GM23338 (cell line): ENCODE results near the gene AFF2. TPM values are rescaled to one million over a fixed set of nuclear protein-coding genes. Genes with fewer than 3 reads are reported as not detected.

Experiments
- ATAC-seq: fragments of 200-7000 bp; cut with Tn5 transposase; 3 replicates; pipeline ENCODE4 v1.9.1; 2020
- DNase-seq: peaks from one replicate; pipeline ENCODE4 v3.0.0-alpha.2; 2015; ENCODE audit warnings: low spot score
- H2AFZ ChIP-seq: fragments of 200-600 bp; sonication (generic); 2 replicates; pipeline ENCODE4 v1.8.0; 2016; ENCODE audit warnings: antibody characterized with exemption, mild to moderate bottlenecking, moderate library complexity
- H3F3A ChIP-seq: fragments of 200-600 bp; sonication (generic); replicated peaks from 2 replicates; pipeline ENCODE4 v1.8.0; 2017; ENCODE audit warnings: antibody characterized with exemption, mixed run types, low read depth
- H3K27ac ChIP-seq: fragments of 200-600 bp; sonication (generic); 2 replicates; pipeline ENCODE4 v1.6.1; 2016; ENCODE audit warnings: low read depth
- H3K27me3 ChIP-seq: fragments of 200-600 bp; sonication (generic); 2 replicates; pipeline ENCODE4 v1.8.0; 2016; ENCODE audit warnings: mild to moderate bottlenecking, mixed run types, moderate library complexity; ENCODE audit not compliant: insufficient read depth
- H3K36me3 ChIP-seq: fragments of 200-600 bp; sonication (generic); 2 replicates; pipeline ENCODE4 v1.8.0; 2016; ENCODE audit warnings: mild to moderate bottlenecking; ENCODE audit not compliant: insufficient read depth
- H3K4me1 ChIP-seq: fragments of 200-600 bp; sonication (generic); 2 replicates; pipeline ENCODE4 v1.8.0; 2016; ENCODE audit warnings: mild to moderate bottlenecking, moderate library complexity; ENCODE audit not compliant: insufficient read depth
- H3K4me2 ChIP-seq: fragments of 200-600 bp; sonication (generic); 2 replicates; pipeline ENCODE4 v1.7.1; 2017; ENCODE audit warnings: mixed run types
- H3K4me3 ChIP-seq: fragments of 200-600 bp; sonication (generic); 2 replicates; pipeline ENCODE4 v1.6.1; 2016; ENCODE audit warnings: mixed run types
- H3K79me2 ChIP-seq: fragments of 200-600 bp; sonication (generic); replicated peaks from 2 replicates; pipeline ENCODE4 v1.8.0; 2017; ENCODE audit warnings: mild to moderate bottlenecking; ENCODE audit not compliant: insufficient read depth
- H3K9me2 ChIP-seq: fragments of 200-600 bp; sonication (generic); 2 replicates; pipeline ENCODE4 v1.8.0; 2017; ENCODE audit not compliant: insufficient read depth
- H4K20me1 ChIP-seq: fragments of 200-600 bp; sonication (generic); replicated peaks from 2 replicates; pipeline ENCODE4 v1.8.0; 2017; ENCODE audit warnings: mild to moderate bottlenecking; ENCODE audit not compliant: insufficient read depth
- H3K27ac Mint-ChIP-seq: 2 replicates; pipeline ENCODE4 v1.8.0; 2020; ENCODE audit warnings: inconsistent platforms, mild to moderate bottlenecking, moderate library complexity, mixed read lengths
- H3K27me3 Mint-ChIP-seq: 3 replicates; pipeline ENCODE4 v1.8.0; 2022; ENCODE audit warnings: low read depth, mild to moderate bottlenecking, moderate library complexity, mixed read lengths, inconsistent platforms; ENCODE audit not compliant: insufficient read depth, poor library complexity
- H3K36me3 Mint-ChIP-seq: 3 replicates; pipeline ENCODE4 v1.8.0; 2021; ENCODE audit warnings: low read depth, mild to moderate bottlenecking, inconsistent platforms, moderate library complexity, mixed read lengths
- H3K4me1 Mint-ChIP-seq: 3 replicates; pipeline ENCODE4 v1.8.0; 2020; ENCODE audit warnings: mild to moderate bottlenecking, inconsistent platforms, mixed read lengths
- H3K4me3 Mint-ChIP-seq: 3 replicates; pipeline ENCODE4 v1.8.0; 2021; ENCODE audit warnings: moderate library complexity, mild to moderate bottlenecking, inconsistent platforms, mixed read lengths
- H3K9me3 Mint-ChIP-seq: 3 replicates; pipeline ENCODE4 v1.8.0; 2020; ENCODE audit warnings: moderate library complexity, mild to moderate bottlenecking, inconsistent platforms, mixed read lengths
- CREB1 ChIP-seq: fragments of 250-450 bp; sonication (Bioruptor Pico); IDR thresholded peaks from 2 replicates; pipeline ENCODE4 v1.5.0; 2020; ENCODE audit warnings: low read depth, mild to moderate bottlenecking, moderate library complexity
- CTCF ChIP-seq, 2 experiments: fragments of 200-600 bp in 1 of 2; sonication (generic) in 1 of 2; conservative IDR thresholded peaks; 2 replicates each; pipeline versions ENCODE4 v1.5.1 to v1.6.1; 2016 to 2017; ENCODE audit warnings: antibody characterized with exemption in 2 of 2, low read depth in 2 of 2, mild to moderate bottlenecking in 2 of 2, moderate library complexity in 1 of 2
- EZH2 ChIP-seq: fragments of 200-600 bp; sonication (generic); IDR thresholded peaks from one replicate; pipeline ENCODE4 v1.8.0; 2017; ENCODE audit warnings: antibody characterized with exemption, mild to moderate bottlenecking, low read depth; ENCODE audit not compliant: unreplicated experiment
- JUNB ChIP-seq: IDR thresholded peaks from one replicate; pipeline ENCODE4 v1.6.1; 2016; ENCODE audit warnings: antibody characterized with exemption; ENCODE audit not compliant: unreplicated experiment
- NANOG ChIP-seq: IDR thresholded peaks from 2 replicates; pipeline ENCODE4 v1.6.1; 2016; ENCODE audit warnings: antibody characterized with exemption, borderline replicate concordance
- POLR2AphosphoS5 ChIP-seq: IDR thresholded peaks from 2 replicates; pipeline ENCODE4 v1.6.1; 2016; ENCODE audit warnings: antibody characterized with exemption, low read depth
- STAT1 ChIP-seq: IDR thresholded peaks from one replicate; pipeline ENCODE4 v1.6.1; 2016; ENCODE audit warnings: antibody characterized with exemption; ENCODE audit not compliant: unreplicated experiment
- ZNF114 ChIP-seq: fragments of 250-450 bp; sonication (Bioruptor Pico); IDR thresholded peaks from 2 replicates; pipeline ENCODE4 v1.5.0; 2020; ENCODE audit warnings: mild to moderate bottlenecking, moderate library complexity
- ZNF331 ChIP-seq: fragments of 250-450 bp; sonication (Bioruptor Pico); IDR thresholded peaks from 2 replicates; pipeline ENCODE4 v1.5.0; 2020; ENCODE audit warnings: low read depth, mild to moderate bottlenecking, moderate library complexity
- ZNF462 ChIP-seq: fragments of 250-450 bp; sonication (Bioruptor Pico); IDR thresholded peaks from 2 replicates; pipeline ENCODE4 v1.5.0; 2020; ENCODE audit warnings: mild to moderate bottlenecking, moderate library complexity
- polyA plus RNA-seq: library from polyadenylated mRNA; unstranded; fragments of >200 nt; fragmentation: Nextera tagmentation; extraction: Ambion mirVana; gene quantifications from 2 replicates; pipeline ENCODE4 v1.2.1, GENCODE V29; 2016
- total RNA-seq: library from RNA; depleted of rRNA; stranded (reverse); fragments of >200 nt; shearing (Covaris generic); gene quantifications from 2 replicates; pipeline ENCODE4 v1.2.3, GENCODE V29; 2014
- TF ChIP-seq, protein P1 (sequence below): IDR thresholded peaks from one replicate; pipeline ENCODE4 v1.6.1; 2018; ENCODE audit warnings: antibody characterized with exemption; ENCODE audit not compliant: unreplicated experiment

The AFF2 gene
- total and polyA plus RNA-seq, 2 experiments from 2014 or later = 1.6 to 5.8 TPM

DNA sequence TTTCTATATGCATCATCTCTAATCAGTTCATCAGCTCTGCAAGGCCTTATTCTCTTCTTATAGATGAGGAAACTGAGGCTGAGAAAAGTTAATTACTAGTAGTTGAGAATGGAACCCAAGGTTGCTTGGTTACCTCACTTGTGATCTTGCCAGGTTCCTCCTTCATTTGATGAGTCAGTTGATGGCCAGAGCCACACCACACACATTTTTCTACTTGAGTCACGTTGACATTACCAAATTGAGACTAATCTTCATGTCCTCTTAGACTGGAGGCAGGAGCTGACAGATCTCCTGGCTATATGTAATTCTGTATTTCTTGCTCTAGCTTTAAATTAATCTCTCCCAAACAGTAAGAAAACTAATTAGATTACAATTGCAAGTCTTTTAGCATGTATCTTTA is 428.4 kb downstream of the AFF2 start:
- H3K4me1 ChIP-seq = no peaks in the 10 kb centered on the region
- no peak overlapping the region for H2AFZ ChIP-seq
- H3K4me3 ChIP-seq = no peak overlapping the region
- no peak overlapping the region for H3K4me2 ChIP-seq
- H3K79me2 ChIP-seq = no peaks in the 10 kb centered on the region
- no peaks in the 10 kb centered on the region for H3K36me3 ChIP-seq
- TF ChIP-seq POLR2AphosphoS5 = no peak
- TF ChIP-seq EZH2 = no peak
- no peak for TF ChIP-seq CTCF (conservative IDR thresholded peaks at IDR 0.05; ENCODE audit: low read depth in 2 of 2)
- no peak for TF ChIP-seq ZNF331 (CRISPR knock-in tag)
- TF ChIP-seq STAT1 = no peak
- no peak for TF ChIP-seq JUNB
- H3K36me3 Mint-ChIP-seq = no peaks in the 10 kb centered on the region
- no peaks in the 10 kb centered on the region for H3K27me3 Mint-ChIP-seq
- no peaks in the 10 kb centered on the region for H3K4me1 Mint-ChIP-seq
- no peak overlapping the region for H3K4me3 Mint-ChIP-seq
- no peak overlapping the region for H3K27ac ChIP-seq
- no peak for ATAC-seq
- no peaks in the 10 kb centered on the region for H3K9me3 Mint-ChIP-seq
- H4K20me1 ChIP-seq = no peaks in the 10 kb centered on the region
- no peak overlapping the region for H3K27ac Mint-ChIP-seq
- no peaks in the 10 kb centered on the region for H3F3A ChIP-seq
- no peaks in the 10 kb centered on the region for H3K27me3 ChIP-seq
- no peaks in the 10 kb centered on the region for H3K9me2 ChIP-seq
- no peak for DNase-seq

DNA sequence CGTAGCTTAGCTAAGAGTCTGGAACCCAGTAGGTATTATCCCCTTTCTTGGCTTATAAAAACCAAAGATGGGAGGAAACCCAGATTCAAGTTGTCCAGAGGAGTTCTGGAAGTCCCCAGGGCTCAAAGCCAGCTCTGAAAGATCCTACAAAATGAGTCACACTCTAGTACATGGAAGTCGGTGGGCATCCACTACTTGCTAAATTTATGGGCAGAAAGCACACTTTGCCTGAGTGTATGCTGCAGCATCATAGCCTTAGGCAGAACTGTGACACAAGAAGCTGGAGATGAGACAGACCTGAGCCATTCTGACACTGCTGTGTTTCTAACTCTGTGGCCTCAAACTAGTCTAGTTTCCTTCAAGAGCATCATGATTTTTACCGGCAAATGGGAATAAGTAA is 429.3 kb downstream of the AFF2 start:
- Mint-ChIP-seq H3K36me3 (no peaks in the 10 kb centered on the region), H3K27ac (no peak overlapping the region), H3K4me1 (no peaks in the 10 kb centered on the region), H3K4me3 (no peak overlapping the region), H3K9me3 (no peaks in the 10 kb centered on the region), H3K27me3 (no peaks in the 10 kb centered on the region)
- Histone ChIP-seq H3K36me3 (no peaks in the 10 kb centered on the region), H3K4me1 (no peaks in the 10 kb centered on the region), H3F3A (no peaks in the 10 kb centered on the region), H3K27me3 (no peaks in the 10 kb centered on the region), H3K9me2 (no peaks in the 10 kb centered on the region), H3K79me2 (no peaks in the 10 kb centered on the region), H3K27ac (no peak overlapping the region), H2AFZ (no peak overlapping the region), H3K4me2 (no peak overlapping the region), H3K4me3 (no peak overlapping the region), H4K20me1 (no peaks in the 10 kb centered on the region)
- no peak for DNase-seq
- no peak for TF ChIP-seq POLR2AphosphoS5
- TF ChIP-seq ZNF114 (CRISPR knock-in tag) = no peak
- no peak for TF ChIP-seq CREB1 (CRISPR knock-in tag)
- TF ChIP-seq, protein P1, sequence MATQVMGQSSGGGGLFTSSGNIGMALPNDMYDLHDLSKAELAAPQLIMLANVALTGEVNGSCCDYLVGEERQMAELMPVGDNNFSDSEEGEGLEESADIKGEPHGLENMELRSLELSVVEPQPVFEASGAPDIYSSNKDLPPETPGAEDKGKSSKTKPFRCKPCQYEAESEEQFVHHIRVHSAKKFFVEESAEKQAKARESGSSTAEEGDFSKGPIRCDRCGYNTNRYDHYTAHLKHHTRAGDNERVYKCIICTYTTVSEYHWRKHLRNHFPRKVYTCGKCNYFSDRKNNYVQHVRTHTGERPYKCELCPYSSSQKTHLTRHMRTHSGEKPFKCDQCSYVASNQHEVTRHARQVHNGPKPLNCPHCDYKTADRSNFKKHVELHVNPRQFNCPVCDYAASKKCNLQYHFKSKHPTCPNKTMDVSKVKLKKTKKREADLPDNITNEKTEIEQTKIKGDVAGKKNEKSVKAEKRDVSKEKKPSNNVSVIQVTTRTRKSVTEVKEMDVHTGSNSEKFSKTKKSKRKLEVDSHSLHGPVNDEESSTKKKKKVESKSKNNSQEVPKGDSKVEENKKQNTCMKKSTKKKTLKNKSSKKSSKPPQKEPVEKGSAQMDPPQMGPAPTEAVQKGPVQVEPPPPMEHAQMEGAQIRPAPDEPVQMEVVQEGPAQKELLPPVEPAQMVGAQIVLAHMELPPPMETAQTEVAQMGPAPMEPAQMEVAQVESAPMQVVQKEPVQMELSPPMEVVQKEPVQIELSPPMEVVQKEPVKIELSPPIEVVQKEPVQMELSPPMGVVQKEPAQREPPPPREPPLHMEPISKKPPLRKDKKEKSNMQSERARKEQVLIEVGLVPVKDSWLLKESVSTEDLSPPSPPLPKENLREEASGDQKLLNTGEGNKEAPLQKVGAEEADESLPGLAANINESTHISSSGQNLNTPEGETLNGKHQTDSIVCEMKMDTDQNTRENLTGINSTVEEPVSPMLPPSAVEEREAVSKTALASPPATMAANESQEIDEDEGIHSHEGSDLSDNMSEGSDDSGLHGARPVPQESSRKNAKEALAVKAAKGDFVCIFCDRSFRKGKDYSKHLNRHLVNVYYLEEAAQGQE = no peak
- no peak for TF ChIP-seq NANOG
- TF ChIP-seq ZNF462 (CRISPR knock-in tag) = no peak
- no peak for ATAC-seq
